HepG2 (cell line): Measurements from ENCODE around the gene HES7. TPM values are rescaled to one million over a fixed set of nuclear protein-coding genes. Genes with fewer than 3 reads are reported as not detected.

Experiments
- CEBPB ChIP-seq: IDR thresholded peaks from 2 replicates; pipeline ENCODE4 v1.6.1; 2011; ENCODE audit warnings: low read depth, low read length, improper control_type of control experiment, borderline replicate concordance
- GABPA ChIP-seq, 2 experiments: IDR thresholded peaks; 2 replicates each; pipeline ENCODE4 v1.6.1; 2011 to 2016; ENCODE audit warnings: low read depth in 2 of 2, low read length in 1 of 2, missing biosample characterization in 1 of 2, missing genetic modification characterization in 1 of 2
- GTF3A ChIP-seq: sonication (generic); formaldehyde crosslinking; conservative IDR thresholded peaks from 2 replicates; pipeline ENCODE4 v1.4.0; 2020; ENCODE audit warnings: mild to moderate bottlenecking, missing genetic modification reagents
- KMT2A ChIP-seq: sonication (generic); formaldehyde crosslinking; IDR thresholded peaks from 2 replicates; pipeline ENCODE4 v1.4.0; 2020; ENCODE audit warnings: missing genetic modification reagents
- NR2F2 ChIP-seq: IDR thresholded peaks from 2 replicates; pipeline ENCODE4 v1.6.1; 2012; ENCODE audit warnings: low read depth, inconsistent platforms, borderline replicate concordance
- POLR2G ChIP-seq: fragments of 200-400 bp; formaldehyde crosslinking; IDR thresholded peaks from 2 replicates; pipeline ENCODE4 v1.6.1; 2018; ENCODE audit warnings: mild to moderate bottlenecking, low read depth, low read length, moderate library complexity
- SRSF4 ChIP-seq: fragments of 200-400 bp; formaldehyde crosslinking; IDR thresholded peaks from one replicate; pipeline ENCODE4 v1.6.1; 2018; ENCODE audit warnings: mild to moderate bottlenecking, low read depth, low read length, moderate library complexity; ENCODE audit not compliant: poor library complexity, severe bottlenecking
- TBX2 ChIP-seq: sonication (generic); formaldehyde crosslinking; IDR thresholded peaks from 2 replicates; pipeline ENCODE4 v1.5.0; 2020; ENCODE audit warnings: missing genetic modification reagents, mild to moderate bottlenecking, borderline replicate concordance
- ZBTB7B ChIP-seq: sonication (generic); formaldehyde crosslinking; IDR thresholded peaks from 2 replicates; pipeline ENCODE4 v1.4.0; 2020; ENCODE audit warnings: missing genetic modification reagents
- ZFP90 ChIP-seq: sonication (generic); formaldehyde crosslinking; IDR thresholded peaks from 2 replicates; pipeline ENCODE4 v1.8.0; 2022; ENCODE audit warnings: missing genetic modification reagents, mild to moderate bottlenecking, inconsistent platforms, borderline replicate concordance
- ZHX1 ChIP-seq: sonication (generic); formaldehyde crosslinking; IDR thresholded peaks from 2 replicates; pipeline ENCODE4 v1.8.1; 2022; ENCODE audit warnings: low read depth, mild to moderate bottlenecking, missing genetic modification reagents
- ZNF362 ChIP-seq: sonication (generic); formaldehyde crosslinking; IDR thresholded peaks from 2 replicates; pipeline ENCODE4 v1.4.0; 2020; ENCODE audit warnings: missing genetic modification reagents, mild to moderate bottlenecking, borderline replicate concordance
- ZNF737 ChIP-seq: sonication (generic); formaldehyde crosslinking; IDR thresholded peaks from 2 replicates; pipeline ENCODE4 v1.5.0; 2020; ENCODE audit warnings: missing genetic modification reagents, mild to moderate bottlenecking, borderline replicate concordance
- ZNF788 ChIP-seq: sonication (generic); formaldehyde crosslinking; IDR thresholded peaks from 2 replicates; pipeline ENCODE4 v1.5.0; 2020; ENCODE audit warnings: mild to moderate bottlenecking, missing genetic modification reagents, borderline replicate concordance
- ZNF879 ChIP-seq: sonication (generic); formaldehyde crosslinking; IDR thresholded peaks from 2 replicates; pipeline ENCODE4 v1.8.1; 2023; ENCODE audit warnings: missing genetic modification reagents
- ZNF883 ChIP-seq: sonication (generic); formaldehyde crosslinking; IDR thresholded peaks from 2 replicates; pipeline ENCODE4 v1.5.1; 2020; ENCODE audit warnings: mild to moderate bottlenecking, missing genetic modification reagents; ENCODE audit errors: not compliant biosample characterization
- polyA plus RNA-seq, 8 experiments: library from polyadenylated mRNA; depleted of rRNA in 3 of 8; stranded (reverse) in 7 of 8; unstranded in 1 of 8; fragments of >200 nt; fragmentation: Illumina TruSeq in 4 of 8; extraction: Trizol in 4 of 8; gene quantifications; 2 replicates each; pipeline versions ENCODE4 v1.2.1 to v1.2.3, GENCODE V29; 2011 to 2016; ENCODE audit warnings: low read depth in 4 of 8, missing spikeins in 1 of 8, mixed read lengths in 1 of 8; ENCODE audit not compliant: insufficient read depth in 1 of 8
- total RNA-seq, 5 experiments: library from RNA; depleted of rRNA; stranded (reverse); fragments of >200 nt; fragmentation: Illumina TruSeq; extraction: Trizol; gene quantifications; 2 replicates each; pipeline ENCODE4 v1.2.3, GENCODE V29; 2016; ENCODE audit warnings: low read depth in 1 of 5
- TF ChIP-seq, protein P1 (sequence below): sonication (generic); formaldehyde crosslinking; IDR thresholded peaks from 2 replicates; pipeline ENCODE4 v1.8.0; 2022; ENCODE audit warnings: missing genetic modification reagents, mild to moderate bottlenecking, inconsistent platforms, borderline replicate concordance
- TF ChIP-seq, protein P2 (sequence below), 2 experiments: sonication (generic) in 1 of 2; formaldehyde crosslinking in 1 of 2; IDR thresholded peaks; 2 replicates each; pipeline versions ENCODE4 v1.4.0 to v1.6.1; 2018 to 2020; ENCODE audit warnings: missing genetic modification reagents in 2 of 2, borderline replicate concordance in 1 of 2, low read depth in 1 of 2, mild to moderate bottlenecking in 1 of 2, missing biosample characterization in 1 of 2
- TF ChIP-seq, protein P3 (sequence below): IDR thresholded peaks from 2 replicates; pipeline ENCODE4 v1.6.1; 2016; ENCODE audit warnings: low read depth, control low read depth

Gene HES7
- total and polyA plus RNA-seq, 2 of the 13 experiments (the other 11 are each of a cell fraction or from before 2014, with no cell fraction given), result not detected

- TF ChIP-seq, protein P1, sequence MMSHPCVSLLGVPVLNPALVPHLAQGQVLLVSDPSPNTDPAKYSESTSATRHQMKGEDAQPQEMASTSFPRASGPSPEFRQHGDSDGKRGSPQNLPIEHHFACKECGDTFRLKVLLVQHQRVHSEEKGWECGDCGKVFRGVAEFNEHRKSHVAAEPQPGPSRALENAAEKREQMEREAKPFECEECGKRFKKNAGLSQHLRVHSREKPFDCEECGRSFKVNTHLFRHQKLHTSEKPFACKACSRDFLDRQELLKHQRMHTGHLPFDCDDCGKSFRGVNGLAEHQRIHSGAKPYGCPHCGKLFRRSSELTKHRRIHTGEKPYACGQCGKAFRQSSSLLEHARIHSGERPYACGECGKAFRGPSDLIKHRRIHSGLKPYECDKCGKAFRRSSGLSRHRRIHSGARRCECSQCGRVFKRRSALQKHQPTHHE (CRISPR knock-in tag), result peak; percentile 80
- no peak for TF ChIP-seq ZNF883 (CRISPR knock-in tag)
- TF ChIP-seq POLR2G, result peak; percentile 100
- TF ChIP-seq TBX2, result peak; percentile 87
- peak; percentile 83 for TF ChIP-seq KMT2A (CRISPR knock-in tag)
- peak; percentile 94 for TF ChIP-seq ZBTB7B (CRISPR knock-in tag)
- TF ChIP-seq ZFP90 (CRISPR knock-in tag), result peak; percentile 96; the same call in 1 of the 2 replicates
- peak; percentile 88 for TF ChIP-seq NR2F2
- TF ChIP-seq, protein P2, sequence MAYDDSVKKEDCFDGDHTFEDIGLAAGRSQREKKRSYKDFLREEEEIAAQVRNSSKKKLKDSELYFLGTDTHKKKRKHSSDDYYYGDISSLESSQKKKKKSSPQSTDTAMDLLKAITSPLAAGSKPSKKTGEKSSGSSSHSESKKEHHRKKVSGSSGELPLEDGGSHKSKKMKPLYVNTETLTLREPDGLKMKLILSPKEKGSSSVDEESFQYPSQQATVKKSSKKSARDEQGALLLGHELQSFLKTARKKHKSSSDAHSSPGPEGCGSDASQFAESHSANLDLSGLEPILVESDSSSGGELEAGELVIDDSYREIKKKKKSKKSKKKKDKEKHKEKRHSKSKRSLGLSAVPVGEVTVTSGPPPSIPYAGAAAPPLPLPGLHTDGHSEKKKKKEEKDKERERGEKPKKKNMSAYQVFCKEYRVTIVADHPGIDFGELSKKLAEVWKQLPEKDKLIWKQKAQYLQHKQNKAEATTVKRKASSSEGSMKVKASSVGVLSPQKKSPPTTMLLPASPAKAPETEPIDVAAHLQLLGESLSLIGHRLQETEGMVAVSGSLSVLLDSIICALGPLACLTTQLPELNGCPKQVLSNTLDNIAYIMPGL (CRISPR knock-in tag; IDR thresholded peaks at IDR 0.05; ENCODE audit: borderline replicate concordance in 1 of 2, low read depth in 1 of 2), result peak; percentile 78 to 96
- no peak for TF ChIP-seq ZNF737
- TF ChIP-seq ZNF362 (CRISPR knock-in tag), result no peak; the same call in 1 of the 2 replicates
- no peak for TF ChIP-seq GABPA (IDR thresholded peaks at IDR 0.05; ENCODE audit: low read depth, low read length)
- TF ChIP-seq GABPA (CRISPR knock-in tag; IDR thresholded peaks at IDR 0.05; ENCODE audit: low read depth), result peak; percentile 71
- TF ChIP-seq GTF3A (CRISPR knock-in tag), result no peak
- no peak for TF ChIP-seq ZNF879 (CRISPR knock-in tag)
- TF ChIP-seq, protein P3, sequence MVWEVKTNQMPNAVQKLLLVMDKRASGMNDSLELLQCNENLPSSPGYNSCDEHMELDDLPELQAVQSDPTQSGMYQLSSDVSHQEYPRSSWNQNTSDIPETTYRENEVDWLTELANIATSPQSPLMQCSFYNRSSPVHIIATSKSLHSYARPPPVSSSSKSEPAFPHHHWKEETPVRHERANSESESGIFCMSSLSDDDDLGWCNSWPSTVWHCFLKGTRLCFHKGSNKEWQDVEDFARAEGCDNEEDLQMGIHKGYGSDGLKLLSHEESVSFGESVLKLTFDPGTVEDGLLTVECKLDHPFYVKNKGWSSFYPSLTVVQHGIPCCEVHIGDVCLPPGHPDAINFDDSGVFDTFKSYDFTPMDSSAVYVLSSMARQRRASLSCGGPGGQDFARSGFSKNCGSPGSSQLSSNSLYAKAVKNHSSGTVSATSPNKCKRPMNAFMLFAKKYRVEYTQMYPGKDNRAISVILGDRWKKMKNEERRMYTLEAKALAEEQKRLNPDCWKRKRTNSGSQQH (CRISPR knock-in tag), result peak; percentile 76; the same call in 1 of the 2 replicates
- peak; percentile 73; the same call in 1 of the 2 replicates for TF ChIP-seq CEBPB
- TF ChIP-seq SRSF4, result no peak
- TF ChIP-seq ZNF788 (CRISPR knock-in tag), result peak; percentile 82; the same call in 1 of the 2 replicates
- TF ChIP-seq ZHX1 (CRISPR knock-in tag), result peak; percentile 97
These were observed 49.4 kb upstream of the HES7 start (continued) for GRCh38 chr17:8173056-8173870.
